Gastrocnemius medialis (tissue), 4 donors: Measurements from ENCODE around the gene CASKIN1.

Experiments
- CTCF ChIP-seq, 5 experiments: fragments of 450-650 bp in 3 of 5; fragments of 200-600 bp in 2 of 5; sonication (generic) in 2 of 5; IDR thresholded peaks in 4 of 5; conservative IDR thresholded peaks in 1 of 5; 1 replicate in 4 of 5; 2 replicates in 1 of 5; pipeline ENCODE4 v1.5.1; 2016 to 2019; ENCODE audit warnings: antibody characterized with exemption in 5 of 5, mild to moderate bottlenecking in 3 of 5, moderate library complexity in 3 of 5
- POLR2A ChIP-seq, 2 donors: fragments of 450-650 bp; IDR thresholded peaks; one replicate each; pipeline ENCODE4 v1.6.1; 2017; ENCODE audit warnings: antibody characterized with exemption in 2 of 2, mild to moderate bottlenecking in 2 of 2, moderate library complexity in 2 of 2

- TF ChIP-seq CTCF (IDR thresholded peaks at IDR 0.05 in 4 of 5, conservative IDR thresholded peaks at IDR 0.05 in 1 of 5) (peak in 4 of 5 experiments; percentile 51 to 66 (median 58)), POLR2A (IDR thresholded peaks at IDR 0.05) (no peak)
Measured at GRCh38 chr16:2194852-2195321, 1.5 kb downstream of the CASKIN1 start.
